GM12878 (cell line): ENCODE data around the gene PPP1R12A.

ENCODE experiments used
- BRCA1 ChIP-seq: IDR thresholded peaks from 2 replicates; pipeline ENCODE4 v1.6.1; 2011; ENCODE audit warnings: low read depth, low read length, improper control_type of control experiment
- CBFB ChIP-seq: IDR thresholded peaks from 2 replicates; pipeline ENCODE4 v1.6.1; 2016; ENCODE audit warnings: antibody characterized with exemption, low read depth
- CTCF ChIP-seq, 3 experiments: IDR thresholded peaks in 2 of 3; conservative IDR thresholded peaks in 1 of 3; 2 replicates each; pipeline ENCODE4 v1.5.1; 2011; ENCODE audit warnings: low read depth in 3 of 3, low read length in 3 of 3, mild to moderate bottlenecking in 3 of 3, control low read depth in 2 of 3, moderate library complexity in 2 of 3, inconsistent platforms in 1 of 3, mixed read lengths in 1 of 3; ENCODE audit not compliant: control insufficient read depth in 2 of 3, insufficient read depth in 1 of 3; ENCODE audit errors: extremely low read depth in 1 of 3
- EP300 ChIP-seq, 2 experiments: fragments of 150-350 bp in 1 of 2; IDR thresholded peaks; 2 replicates each; pipeline ENCODE4 v1.6.1; 2011 to 2012; ENCODE audit warnings: low read depth in 2 of 2, low read length in 2 of 2, borderline replicate concordance in 1 of 2, improper control_type of control experiment in 1 of 2, inconsistent platforms in 1 of 2; ENCODE audit not compliant: control insufficient read depth in 1 of 2
- ESRRA ChIP-seq: IDR thresholded peaks from 2 replicates; pipeline ENCODE4 v1.6.1; 2012; ENCODE audit warnings: mild to moderate bottlenecking, low read length, improper control_type of control experiment
- GABPA ChIP-seq: IDR thresholded peaks from 2 replicates; pipeline ENCODE4 v1.6.1; 2014; ENCODE audit warnings: antibody characterized with exemption, low read depth, mild to moderate bottlenecking, inconsistent platforms
- POLR2A ChIP-seq: IDR thresholded peaks from 2 replicates; pipeline ENCODE4 v1.6.1; 2011; ENCODE audit warnings: low read depth, mild to moderate bottlenecking, low read length
- RAD21 ChIP-seq: IDR thresholded peaks from 2 replicates; pipeline ENCODE4 v1.6.1; 2011; ENCODE audit warnings: mild to moderate bottlenecking, low read depth, low read length, moderate library complexity; ENCODE audit not compliant: insufficient read depth
- RELA ChIP-seq: fragments of 450-650 bp; IDR thresholded peaks from 2 replicates; pipeline ENCODE4 v1.8.0; 2014; ENCODE audit warnings: borderline replicate concordance; ENCODE audit not compliant: partially characterized antibody
- SMC3 ChIP-seq: IDR thresholded peaks from 2 replicates; pipeline ENCODE4 v1.6.1; 2011; ENCODE audit warnings: low read length, improper control_type of control experiment, borderline replicate concordance
- USF1 ChIP-seq: IDR thresholded peaks from 2 replicates; pipeline ENCODE4 v1.6.1; 2011; ENCODE audit warnings: borderline replicate concordance, low read depth, mild to moderate bottlenecking, moderate library complexity, mixed read lengths, low read length; ENCODE audit not compliant: insufficient read depth; ENCODE audit errors: extremely low read length

- no peak for TF ChIP-seq SMC3
- no peak for TF ChIP-seq EP300 (IDR thresholded peaks at IDR 0.05; ENCODE audit: borderline replicate concordance in 1 of 2, control insufficient read depth in 1 of 2, low read depth in 2 of 2, low read length in 2 of 2)
- no peak for TF ChIP-seq USF1
- TF ChIP-seq POLR2A, result no peak
- TF ChIP-seq GABPA, result no peak
- no peak for TF ChIP-seq ESRRA
- TF ChIP-seq RAD21, result no peak
- no peak for TF ChIP-seq CTCF (IDR thresholded peaks at IDR 0.05 in 2 of 3, conservative IDR thresholded peaks at IDR 0.05 in 1 of 3; ENCODE audit: control insufficient read depth in 2 of 3, extremely low read depth in 1 of 3, insufficient read depth in 1 of 3, low read depth in 3 of 3, low read length in 3 of 3)
- TF ChIP-seq RELA, result no peak
- TF ChIP-seq BRCA1, result no peak
- no peak for TF ChIP-seq CBFB
Observed at GRCh38 chr12:79766705-79767464, 168.0 kb downstream of the PPP1R12A start.
